Gastroesophageal sphincter (tissue), 4 donors: Measurements from ENCODE around the gene MAPKAPK3. TPM values are rescaled to one million over a fixed set of nuclear protein-coding genes. Genes with fewer than 3 reads are reported as not detected.

Source experiments
- ATAC-seq: fragments of 150-250 bp; one replicate; pipeline ENCODE4 v1.9.1; 2016; ENCODE audit warnings: mild to moderate bottlenecking, moderate library complexity
- H3K27ac ChIP-seq, 4 donors: fragments of 200-600 bp; sonication (generic) in 3 of 4; 1 replicate in 3 of 4; 2 replicates in 1 of 4; pipeline ENCODE4 v1.5.1; 2016 to 2019
- H3K27me3 ChIP-seq: fragments of 200-600 bp; sonication (generic); one replicate; pipeline ENCODE4 v1.5.1; 2019
- H3K36me3 ChIP-seq, 2 donors: fragments of 200-600 bp; sonication (generic); one replicate each; pipeline ENCODE4 v1.5.1; 2019; ENCODE audit warnings: control low read depth in 1 of 2
- H3K4me1 ChIP-seq, 3 donors: fragments of 200-600 bp; sonication (generic); 1 replicate in 2 of 3; 2 replicates in 1 of 3; pipeline ENCODE4 v1.5.1; 2016 to 2019; ENCODE audit warnings: control low read depth in 2 of 3
- H3K4me3 ChIP-seq, 2 donors: fragments of 200-600 bp; sonication (generic); one replicate each; pipeline ENCODE4 v1.5.1; 2019; ENCODE audit warnings: mild to moderate bottlenecking in 1 of 2, moderate library complexity in 1 of 2
- H3K9me3 ChIP-seq, 3 donors: fragments of 200-600 bp; sonication (generic); one replicate each; pipeline ENCODE4 v1.5.1; 2017 to 2019; ENCODE audit warnings: control low read depth in 2 of 3
- CTCF ChIP-seq, 4 experiments: fragments of 200-600 bp in 2 of 4; fragments of 450-650 bp in 2 of 4; sonication (generic) in 1 of 4; IDR thresholded peaks; one replicate each; pipeline ENCODE4 v1.5.1; 2017 to 2019; ENCODE audit warnings: antibody characterized with exemption in 4 of 4, mild to moderate bottlenecking in 2 of 4, moderate library complexity in 2 of 4
- EP300 ChIP-seq: sonication (generic); formaldehyde crosslinking; IDR thresholded peaks from one replicate; pipeline ENCODE4 v1.6.1; 2017; ENCODE audit warnings: antibody characterized with exemption, mild to moderate bottlenecking
- POLR2A ChIP-seq, 2 donors: fragments of 450-650 bp; IDR thresholded peaks; one replicate each; pipeline ENCODE4 v1.6.1; 2017; ENCODE audit warnings: antibody characterized with exemption in 2 of 2, mild to moderate bottlenecking in 2 of 2, moderate library complexity in 1 of 2
- POLR2AphosphoS5 ChIP-seq: sonication (generic); formaldehyde crosslinking; IDR thresholded peaks from one replicate; pipeline ENCODE4 v1.6.1; 2017; ENCODE audit warnings: antibody characterized with exemption
- WGBS, 2 donors: methylation state at CpG; one replicate each; pipeline ENCODE4 v1.1.5; 2018; ENCODE audit warnings: low coverage in 1 of 2; 5-methylcytosine and 5-hydroxymethylcytosine counted together
- total RNA-seq, 4 donors: library from RNA; depleted of rRNA; stranded (reverse); fragments of >200 nt; gene quantifications; one replicate each; pipeline ENCODE4 v1.1.0, GENCODE V29; 2016

Gene MAPKAPK3
- 10 to 100 TPM; 18.7 to 30.2 (median 22.4) TPM for total RNA-seq

DNA sequence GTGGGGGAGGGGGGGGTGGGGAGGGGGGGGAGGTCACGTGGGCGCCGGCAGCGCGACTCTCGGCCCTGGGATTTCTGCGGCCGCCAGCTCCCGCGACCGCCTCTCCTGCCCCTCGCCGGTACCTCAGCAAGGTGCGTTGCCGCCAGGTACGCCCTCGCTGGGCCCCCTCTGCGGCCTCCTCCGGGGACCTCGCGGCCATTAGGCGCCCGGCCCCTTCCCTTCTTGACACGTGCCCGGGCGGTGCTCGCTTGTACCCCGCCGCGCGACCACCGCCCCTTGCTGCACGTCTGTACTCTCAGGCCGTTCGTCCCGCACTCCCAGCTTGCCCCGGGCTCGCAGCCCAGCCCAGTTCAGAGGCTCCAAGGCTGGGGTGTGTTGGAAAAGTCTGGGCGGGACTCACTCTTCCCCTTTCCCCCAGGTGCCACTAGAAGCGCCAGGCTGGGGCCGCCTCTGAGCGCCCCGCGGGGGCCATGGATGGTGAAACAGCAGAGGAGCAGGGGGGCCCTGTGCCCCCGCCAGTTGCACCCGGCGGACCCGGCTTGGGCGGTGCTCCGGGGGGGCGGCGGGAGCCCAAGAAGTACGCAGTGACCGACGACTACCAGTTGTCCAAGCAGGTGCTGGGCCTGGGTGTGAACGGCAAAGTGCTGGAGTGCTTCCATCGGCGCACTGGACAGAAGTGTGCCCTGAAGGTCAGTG is at the start of gene MAPKAPK3:
MAPKAPK3 (plus strand) TSS at position 56 of the 696 bp plus-strand sequence; CDS start at position 471, 415 bp downstream.
- Histone ChIP-seq H3K27ac (peak within 1 kb of the TSS; percentile 80 to 91 (median 86)), H3K4me1 (peaks cover 0 to 72% (median 12%) of the 10 kb centered on the region in 3 donors), H3K27me3 (no peaks in the 10 kb centered on the region), H3K4me3 (peak within 1 kb of the TSS; percentile 92 to 96), H3K9me3 (no peaks in the 10 kb centered on the region), H3K36me3 (peaks cover 0 to 6% of the 10 kb centered on the region in 2 donors)
- peak in 1 of 4 experiments; percentile 21 for TF ChIP-seq CTCF (IDR thresholded peaks at IDR 0.05)
- no peak for TF ChIP-seq POLR2AphosphoS5
- peak; percentile 17 to 20 for TF ChIP-seq POLR2A (IDR thresholded peaks at IDR 0.05)
- no peak for TF ChIP-seq EP300
- ATAC-seq, result peak; percentile 14
- no CpG with 5 or more reads among the region's 58 CpGs for WGBS, 2 donors

- ATAC-seq, result peak; percentile 86
- Histone ChIP-seq H3K36me3 (peaks cover 0 to 32% of the 10 kb centered on the region in 2 donors), H3K4me1 (peaks cover 0 to 60% (median 26%) of the 10 kb centered on the region in 3 donors), H3K27ac (peak within 1 kb of the TSS; percentile 26 to 93 (median 90)), H3K27me3 (no peaks in the 10 kb centered on the region), H3K4me3 (peak within 1 kb of the TSS; percentile 45 to 70), H3K9me3 (no peaks in the 10 kb centered on the region)
- TF ChIP-seq POLR2A (IDR thresholded peaks at IDR 0.05) (peak in 1 of 2 donors; percentile 32), POLR2AphosphoS5 (no peak)
- 0% methylated on average over 1 of the region's 53 CpGs; no CpG with 5 or more reads in 1 of the 2 donors for WGBS, 2 donors
Measured at GRCh38 chr3:50567386-50568167, 49.4 kb upstream of the MAPKAPK3 start, which contains the start of gene C3orf18. Gene C3orf18 (minus strand): TSS chr3:50567747. CDS start chr3:50565699, 2,048 bp downstream.

DNA sequence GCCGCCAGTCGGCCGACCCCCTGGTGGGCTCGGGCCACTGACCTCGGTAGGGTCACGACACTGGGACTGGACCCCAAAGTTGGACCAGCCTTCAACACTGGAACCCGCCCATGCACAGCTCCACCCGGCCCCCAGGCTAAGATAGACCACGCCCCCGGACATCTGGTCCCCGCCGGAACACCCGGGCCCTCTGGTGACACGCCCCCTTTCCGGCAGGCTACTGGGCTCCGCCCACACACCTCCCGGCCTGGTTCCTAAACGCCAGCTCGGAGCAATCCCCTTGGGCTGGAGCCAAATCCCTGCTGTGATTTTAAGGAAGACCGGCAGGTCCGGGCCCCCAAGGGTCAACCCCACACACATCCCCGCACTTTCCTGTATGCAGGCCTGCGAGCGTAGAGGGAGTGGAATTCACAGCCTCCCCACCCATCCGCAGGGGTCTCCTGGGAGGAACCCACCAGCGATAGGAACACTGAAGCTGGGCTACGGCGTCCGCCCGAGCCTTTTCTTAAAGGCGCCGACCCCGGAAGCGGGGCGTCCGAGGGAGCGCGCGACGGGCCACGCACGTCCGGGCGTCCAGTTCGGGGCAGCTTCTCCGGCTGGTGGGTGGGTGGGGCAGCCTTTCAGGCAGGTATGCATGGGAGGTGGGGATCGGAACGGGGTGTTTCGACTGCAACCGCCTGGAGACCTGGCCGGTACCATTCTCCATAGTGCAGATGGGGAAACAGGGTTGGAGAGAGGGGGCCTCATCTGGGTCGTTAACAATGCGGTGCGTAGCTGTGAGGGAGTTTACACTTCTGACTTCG is 47.8 kb upstream of the MAPKAPK3 start, which contains the start of gene HEMK1:
HEMK1 (plus strand) TSS at position 576 of the 803 bp plus-strand sequence. CDS start 1,583 bp downstream, outside the sequence.
- Histone ChIP-seq H3K27ac (peak within 1 kb of the TSS; percentile 54 to 93 (median 90)), H3K4me3 (peak within 1 kb of the TSS; percentile 61 to 70), H3K4me1 (peaks cover 0 to 66% (median 26%) of the 10 kb centered on the region in 3 donors), H3K36me3 (peaks cover 0 to 37% of the 10 kb centered on the region in 2 donors), H3K27me3 (no peaks in the 10 kb centered on the region), H3K9me3 (no peaks in the 10 kb centered on the region)
- peak; percentile 90 for ATAC-seq
- no CpG with 5 or more reads among the region's 55 CpGs for WGBS, 2 donors
- TF ChIP-seq POLR2A (IDR thresholded peaks at IDR 0.05) (peak; percentile 63 to 68), CTCF (IDR thresholded peaks at IDR 0.05) (peak in 3 of 4 experiments; percentile 4 to 28 (median 6)), EP300 (no peak), POLR2AphosphoS5 (peak; percentile 74)

GRCh38 chr3:50570508-50571279 is 46.3 kb upstream of the MAPKAPK3 start:
- no peak for ATAC-seq
- no peaks in the 10 kb centered on the region for H3K9me3 ChIP-seq
- WGBS, 2 donors, result 51 to 71% methylated on average over 3 of the region's 5 CpGs
- TF ChIP-seq POLR2A (IDR thresholded peaks at IDR 0.05) (no peak), CTCF (IDR thresholded peaks at IDR 0.05) (no peak), POLR2AphosphoS5 (no peak)
- H3K27me3 ChIP-seq, result no peaks in the 10 kb centered on the region
- H3K36me3 ChIP-seq, result peaks cover 0 to 38% of the 10 kb centered on the region in 2 donors
- peak overlapping the region in 3 of 4 donors; percentile 2 to 93 (median 87) for H3K27ac ChIP-seq
- peaks cover 0 to 66% (median 26%) of the 10 kb centered on the region in 3 donors for H3K4me1 ChIP-seq
- peak overlapping the region in 1 of 2 donors; percentile 70 for H3K4me3 ChIP-seq
